ENCODE measurements around the gene BRMS1. TPM values are rescaled to one million over a fixed set of nuclear protein-coding genes. Genes with fewer than 3 reads are reported as not detected.

Gene BRMS1
- total RNA-seq, 1 donor from 2014 or later = 23.3 TPM

- Mint-ChIP-seq H3K27me3 (ENCODE audit: low read depth) (no peaks in the 10 kb centered on the region), H3K4me3 (ENCODE audit: unreplicated experiment) (peak overlapping the region; percentile 19), H3K27ac (ENCODE audit: unreplicated experiment) (peak overlapping the region; percentile 100), H3K9me3 (ENCODE audit: low read depth) (no peaks in the 10 kb centered on the region), H3K4me1 (ENCODE audit: low read depth) (peaks cover 29% of the 10 kb centered on the region), H3K36me3 (ENCODE audit: low read depth) (peaks cover 19% of the 10 kb centered on the region)
- TF ChIP-seq, protein P1, sequence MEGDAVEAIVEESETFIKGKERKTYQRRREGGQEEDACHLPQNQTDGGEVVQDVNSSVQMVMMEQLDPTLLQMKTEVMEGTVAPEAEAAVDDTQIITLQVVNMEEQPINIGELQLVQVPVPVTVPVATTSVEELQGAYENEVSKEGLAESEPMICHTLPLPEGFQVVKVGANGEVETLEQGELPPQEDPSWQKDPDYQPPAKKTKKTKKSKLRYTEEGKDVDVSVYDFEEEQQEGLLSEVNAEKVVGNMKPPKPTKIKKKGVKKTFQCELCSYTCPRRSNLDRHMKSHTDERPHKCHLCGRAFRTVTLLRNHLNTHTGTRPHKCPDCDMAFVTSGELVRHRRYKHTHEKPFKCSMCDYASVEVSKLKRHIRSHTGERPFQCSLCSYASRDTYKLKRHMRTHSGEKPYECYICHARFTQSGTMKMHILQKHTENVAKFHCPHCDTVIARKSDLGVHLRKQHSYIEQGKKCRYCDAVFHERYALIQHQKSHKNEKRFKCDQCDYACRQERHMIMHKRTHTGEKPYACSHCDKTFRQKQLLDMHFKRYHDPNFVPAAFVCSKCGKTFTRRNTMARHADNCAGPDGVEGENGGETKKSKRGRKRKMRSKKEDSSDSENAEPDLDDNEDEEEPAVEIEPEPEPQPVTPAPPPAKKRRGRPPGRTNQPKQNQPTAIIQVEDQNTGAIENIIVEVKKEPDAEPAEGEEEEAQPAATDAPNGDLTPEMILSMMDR (IDR thresholded peaks at IDR 0.05) = no peak
- DNase-seq (ENCODE audit: low spot score) = peak; percentile 75
Observed at GRCh38 chr11:66337103-66337899, 7.6 kb downstream of the BRMS1 start.

GRCh38 chr11:66336234-66337102 is 8.4 kb downstream of the BRMS1 start, which contains the start of gene RIN1:
TSS of gene RIN1 (minus strand) at chr11:66336434. CDS start at chr11:66336402, 32 bp downstream.
- peaks cover 13% of the 10 kb centered on the region for H3K36me3 Mint-ChIP-seq (ENCODE audit: low read depth)
- peak within 1 kb of the TSS; percentile 100 for H3K27ac Mint-ChIP-seq (ENCODE audit: unreplicated experiment)
- H3K27me3 Mint-ChIP-seq (ENCODE audit: low read depth) = no peaks in the 10 kb centered on the region
- DNase-seq (ENCODE audit: low spot score) = peak; percentile 96
- TF ChIP-seq, protein P1 (IDR thresholded peaks at IDR 0.05) = peak; percentile 74
- H3K4me1 Mint-ChIP-seq (ENCODE audit: low read depth) = peaks cover 29% of the 10 kb centered on the region
- no peaks in the 10 kb centered on the region for H3K9me3 Mint-ChIP-seq (ENCODE audit: low read depth)
- peak within 1 kb of the TSS; percentile 99 for H3K4me3 Mint-ChIP-seq (ENCODE audit: unreplicated experiment)

DNA sequence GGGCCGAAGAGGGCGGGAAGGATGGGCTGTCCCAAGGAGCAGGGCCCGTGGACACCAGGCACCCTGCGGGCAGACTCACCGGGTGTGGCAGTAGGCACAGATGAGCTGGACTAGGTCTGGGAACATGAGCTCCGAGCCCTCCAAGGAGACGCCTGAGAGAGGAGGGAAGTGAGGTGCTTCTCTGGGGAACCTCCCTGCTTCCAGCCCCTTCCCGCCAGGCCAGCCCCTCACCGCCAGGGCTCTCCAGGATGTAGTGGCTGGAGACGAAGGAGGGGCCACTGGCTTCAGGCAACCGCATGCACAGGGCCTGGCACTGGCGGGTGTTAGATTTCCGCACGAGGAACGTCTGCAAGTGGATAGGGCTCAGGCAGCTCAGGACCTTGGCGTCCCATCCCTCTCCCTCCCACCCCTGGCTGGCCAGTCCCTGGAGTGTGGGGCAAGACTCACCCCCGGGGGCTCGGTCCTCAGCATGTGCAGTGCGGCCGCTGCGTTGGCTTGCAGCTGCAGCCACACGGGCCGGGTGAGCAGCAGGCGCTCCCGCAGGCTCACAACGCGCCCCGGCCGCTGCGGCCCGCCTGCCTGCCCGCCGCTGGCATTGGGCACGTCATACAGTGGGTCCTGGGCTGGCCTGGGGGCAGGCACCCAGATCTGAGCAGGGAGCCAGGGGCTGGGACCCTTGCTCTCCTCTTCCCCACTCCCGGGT is 9.2 kb downstream of the BRMS1 start:
- peak; percentile 91 for DNase-seq (ENCODE audit: low spot score)
- TF ChIP-seq, protein P1 (IDR thresholded peaks at IDR 0.05) = peak; percentile 24
- H3K9me3 Mint-ChIP-seq (ENCODE audit: low read depth) = no peaks in the 10 kb centered on the region
- peak overlapping the region; percentile 99 for H3K4me3 Mint-ChIP-seq (ENCODE audit: unreplicated experiment)
- H3K27ac Mint-ChIP-seq (ENCODE audit: unreplicated experiment) = peak overlapping the region; percentile 100
- H3K4me1 Mint-ChIP-seq (ENCODE audit: low read depth) = peaks cover 29% of the 10 kb centered on the region
- peaks cover 9% of the 10 kb centered on the region for H3K36me3 Mint-ChIP-seq (ENCODE audit: low read depth)
- H3K27me3 Mint-ChIP-seq (ENCODE audit: low read depth) = no peaks in the 10 kb centered on the region

DNA sequence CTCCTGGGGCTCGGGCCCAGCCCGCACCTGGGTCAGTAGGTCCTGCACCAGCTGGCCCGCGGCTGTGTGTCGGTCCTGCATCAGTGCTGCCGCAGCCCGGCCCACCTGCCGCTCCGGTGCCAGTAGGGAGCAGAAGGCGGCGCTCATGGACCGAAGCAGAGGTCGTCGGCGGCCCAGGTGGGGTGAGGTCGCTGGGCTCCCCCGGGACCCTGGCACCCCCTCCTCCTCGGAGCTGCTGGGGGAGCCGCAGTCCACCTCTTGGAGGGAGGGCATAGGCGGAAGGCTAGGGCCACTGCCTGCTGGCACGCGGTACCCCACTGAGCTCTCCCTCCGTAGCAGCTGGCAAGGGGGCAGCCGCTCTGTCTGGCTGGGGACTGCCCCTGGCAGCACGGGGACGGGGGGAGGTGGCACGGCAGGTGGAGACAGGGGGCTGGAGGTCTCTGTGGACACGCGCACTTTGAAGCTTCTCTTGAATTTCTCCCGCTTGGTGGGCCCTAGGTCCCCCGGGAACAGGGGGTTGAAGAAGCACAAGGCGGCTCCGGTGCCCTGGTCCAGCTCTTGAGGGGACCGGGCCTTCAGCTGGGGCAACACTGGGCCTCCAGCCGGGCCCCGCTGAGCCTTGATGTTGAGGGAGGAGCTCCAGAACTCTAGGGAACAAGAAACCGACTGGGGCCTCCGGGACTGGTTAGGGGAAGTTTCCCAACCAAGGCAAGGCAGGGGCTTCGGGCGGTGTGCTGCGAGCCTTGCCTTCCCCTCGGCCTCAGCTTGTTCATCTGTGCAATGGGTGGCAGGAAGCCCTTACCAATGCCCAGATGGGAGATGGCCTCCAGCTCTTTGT is 10.1 kb downstream of the BRMS1 start:
- peaks cover 29% of the 10 kb centered on the region for H3K4me1 Mint-ChIP-seq (ENCODE audit: low read depth)
- peak overlapping the region; percentile 99 for H3K4me3 Mint-ChIP-seq (ENCODE audit: unreplicated experiment)
- H3K27me3 Mint-ChIP-seq (ENCODE audit: low read depth) = no peaks in the 10 kb centered on the region
- DNase-seq (ENCODE audit: low spot score) = peak; percentile 93
- peaks cover 9% of the 10 kb centered on the region for H3K36me3 Mint-ChIP-seq (ENCODE audit: low read depth)
- H3K27ac Mint-ChIP-seq (ENCODE audit: unreplicated experiment) = peak overlapping the region; percentile 81
- TF ChIP-seq, protein P1 (IDR thresholded peaks at IDR 0.05) = no peak
- no peaks in the 10 kb centered on the region for H3K9me3 Mint-ChIP-seq (ENCODE audit: low read depth)

Data from chondrocyte (in vitro differentiated cells).